ENCODE data around the gene ARHGAP26. TPM values are rescaled to one million over a fixed set of nuclear protein-coding genes. Genes with fewer than 3 reads are reported as not detected.
"Not testable (repeated sequence)": the region's sequence is repeated elsewhere in the genome, so short reads cannot be mapped to it uniquely, and the experiment has no call there.

ARHGAP26 gene
- total RNA-seq, 1 donor, result 7.6 TPM

- not testable (repeated sequence) for H3K4me3 ChIP-seq (ENCODE audit: insufficient read depth, low read length); DNase-seq (ENCODE audit: insufficient read length, low spot score, missing footprints); H4K20me1 ChIP-seq (ENCODE audit: insufficient read depth, low read length); H3K4me2 ChIP-seq (ENCODE audit: insufficient read depth, low read length); H3K79me2 ChIP-seq (ENCODE audit: insufficient read depth, low read length); H3K9me3 ChIP-seq (ENCODE audit: low read depth, low read length); H3K27ac ChIP-seq (ENCODE audit: low read depth, low read length); H3K4me1 ChIP-seq (ENCODE audit: insufficient read depth, low read length); H3K36me3 ChIP-seq (ENCODE audit: insufficient read depth, low read length); H3K27me3 ChIP-seq (ENCODE audit: insufficient read depth, low read length); H2AFZ ChIP-seq (ENCODE audit: low read length)
- peak; percentile 22 for TF ChIP-seq CTCF (IDR thresholded peaks at IDR 0.05; ENCODE audit: extremely low read depth, low read depth, low read length)
Observed at GRCh38 chr5:142965258-142966120, 195.3 kb downstream of the ARHGAP26 start.

DNA sequence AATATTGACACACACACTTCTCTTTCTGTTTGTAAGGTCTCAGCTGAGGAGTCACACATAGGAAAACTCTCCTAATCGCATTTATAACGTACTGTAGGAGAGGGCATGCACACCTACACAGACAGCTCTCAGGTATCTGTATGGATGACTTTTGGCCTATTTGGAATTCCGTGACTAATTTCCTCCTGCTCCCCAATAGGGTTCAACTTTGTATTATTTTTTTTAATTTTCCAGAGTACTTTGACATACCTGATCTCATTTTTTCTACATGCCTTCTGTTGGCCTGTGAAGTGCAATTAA is 195.9 kb downstream of the ARHGAP26 start:
- Histone ChIP-seq H3K4me2 (ENCODE audit: insufficient read depth, low read length) (no peak overlapping the region), H3K27ac (ENCODE audit: low read depth, low read length) (no peak overlapping the region), H3K36me3 (ENCODE audit: insufficient read depth, low read length) (no peaks in the 10 kb centered on the region), H4K20me1 (ENCODE audit: insufficient read depth, low read length) (no peaks in the 10 kb centered on the region), H3K4me1 (ENCODE audit: insufficient read depth, low read length) (no peaks in the 10 kb centered on the region), H3K27me3 (ENCODE audit: insufficient read depth, low read length) (no peaks in the 10 kb centered on the region), H3K4me3 (ENCODE audit: insufficient read depth, low read length) (no peak overlapping the region), H3K9me3 (ENCODE audit: low read depth, low read length) (no peaks in the 10 kb centered on the region), H3K79me2 (ENCODE audit: insufficient read depth, low read length) (no peaks in the 10 kb centered on the region), H2AFZ (ENCODE audit: low read length) (no peak overlapping the region)
- DNase-seq (ENCODE audit: insufficient read length, low spot score, missing footprints), result no peak
- no peak for TF ChIP-seq CTCF (IDR thresholded peaks at IDR 0.05; ENCODE audit: extremely low read depth, low read depth, low read length)

DNA sequence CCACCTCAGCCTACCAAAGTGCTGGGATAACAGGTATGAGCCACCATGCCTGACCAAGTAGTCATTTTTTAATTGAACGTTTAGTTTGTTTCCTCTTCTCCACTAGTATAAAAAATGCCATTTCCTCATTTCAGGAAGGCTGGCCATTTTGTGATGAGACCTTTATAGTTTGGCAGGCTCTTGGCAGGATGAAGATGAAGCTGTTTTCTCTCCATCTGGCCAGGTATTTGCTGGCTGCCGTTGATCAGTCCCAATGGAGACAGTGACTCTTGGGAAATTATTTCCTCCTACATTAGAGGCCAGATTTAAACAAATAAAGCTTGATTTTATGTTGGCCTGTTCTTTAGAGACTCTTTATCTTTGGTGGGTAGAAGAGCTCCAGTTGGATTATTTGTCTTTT is 199.0 kb downstream of the ARHGAP26 start:
- Histone ChIP-seq H4K20me1 (ENCODE audit: insufficient read depth, low read length) (no peaks in the 10 kb centered on the region), H2AFZ (ENCODE audit: low read length) (no peak overlapping the region), H3K4me3 (ENCODE audit: insufficient read depth, low read length) (no peak overlapping the region), H3K9me3 (ENCODE audit: low read depth, low read length) (no peaks in the 10 kb centered on the region), H3K27me3 (ENCODE audit: insufficient read depth, low read length) (no peaks in the 10 kb centered on the region), H3K27ac (ENCODE audit: low read depth, low read length) (no peak overlapping the region), H3K4me1 (ENCODE audit: insufficient read depth, low read length) (no peaks in the 10 kb centered on the region), H3K4me2 (ENCODE audit: insufficient read depth, low read length) (no peak overlapping the region), H3K36me3 (ENCODE audit: insufficient read depth, low read length) (no peaks in the 10 kb centered on the region), H3K79me2 (ENCODE audit: insufficient read depth, low read length) (no peaks in the 10 kb centered on the region)
- DNase-seq (ENCODE audit: insufficient read length, low spot score, missing footprints), result no peak
- TF ChIP-seq CTCF (IDR thresholded peaks at IDR 0.05; ENCODE audit: extremely low read depth, low read depth, low read length), result no peak

GRCh38 chr5:142969624-142970439 is 199.7 kb downstream of the ARHGAP26 start:
- Histone ChIP-seq H3K36me3 (ENCODE audit: insufficient read depth, low read length) (no peaks in the 10 kb centered on the region), H3K27me3 (ENCODE audit: insufficient read depth, low read length) (no peaks in the 10 kb centered on the region), H2AFZ (ENCODE audit: low read length) (no peak overlapping the region), H3K9me3 (ENCODE audit: low read depth, low read length) (no peaks in the 10 kb centered on the region), H3K4me2 (ENCODE audit: insufficient read depth, low read length) (no peak overlapping the region), H3K4me1 (ENCODE audit: insufficient read depth, low read length) (no peaks in the 10 kb centered on the region), H3K27ac (ENCODE audit: low read depth, low read length) (no peak overlapping the region), H3K4me3 (ENCODE audit: insufficient read depth, low read length) (no peak overlapping the region), H3K79me2 (ENCODE audit: insufficient read depth, low read length) (no peaks in the 10 kb centered on the region), H4K20me1 (ENCODE audit: insufficient read depth, low read length) (no peaks in the 10 kb centered on the region)
- DNase-seq (ENCODE audit: insufficient read length, low spot score, missing footprints), result no peak
- TF ChIP-seq CTCF (IDR thresholded peaks at IDR 0.05; ENCODE audit: extremely low read depth, low read depth, low read length), result no peak
